HCT116 (cell line): Measurements from ENCODE around the gene GIMAP6. TPM values are rescaled to one million over a fixed set of nuclear protein-coding genes. Genes with fewer than 3 reads are reported as not detected.

Experiments
- ATAC-seq: fragments of 200-7000 bp; cut with Tn5 transposase; 2 replicates; pipeline ENCODE4 v1.9.1; 2020; ENCODE audit warnings: mild to moderate bottlenecking, moderate library complexity
- BruUV-seq: library from RNA; stranded (reverse); fragments of 400-500 nt; replicated peaks from 2 replicates; lab custom pipeline; 2021; lab: Mats Ljungman, UMichigan
- CTCF ChIA-PET: fragments of 300-600 bp; sonication (Branson Sonifier 250); formaldehyde crosslinking; loops from one replicate; lab custom pipeline; 2021; ENCODE audit warnings: antibody characterized with exemption; lab: Charles Lee
- POLR2A ChIA-PET: fragments of 300-600, 350-600 bp; sonication (Branson Sonifier 250); formaldehyde crosslinking; loops from one replicate; lab custom pipeline; 2021; ENCODE audit warnings: antibody characterized with exemption; lab: Charles Lee
- RAD21 ChIA-PET, 2 experiments: fragments of 300-600 bp; sonication (Branson Sonifier 250); formaldehyde crosslinking; loops; one replicate each; lab custom pipeline; 2023; ENCODE audit warnings: low total read pairs in 2 of 2; ENCODE audit not compliant: uncharacterized antibody in 2 of 2, unreplicated experiment in 2 of 2, low non-redundant PET in 1 of 2; lab: Charles Lee
- DNase-seq: peaks from one replicate; pipeline ENCODE4 v3.0.0-alpha.2; 2010; ENCODE audit warnings: low read depth, low spot score
- H2AFZ ChIP-seq: fragments of 200-600 bp; shearing (Covaris generic), sonication (generic); 2 replicates; pipeline ENCODE4 v1.6.1; 2017; ENCODE audit warnings: low read depth, mixed run types, mixed read lengths, antibody characterized with exemption, low read length; ENCODE audit not compliant: poor library complexity, severe bottlenecking
- H3K27ac ChIP-seq: 2 replicates; pipeline ENCODE4 v1.5.1; 2012; ENCODE audit warnings: low read depth, low read length
- H3K27me3 ChIP-seq: fragments of 200-600 bp; sonication (generic); 2 replicates; pipeline ENCODE4 v1.6.1; 2016; ENCODE audit warnings: mixed run types, low read length, mixed read lengths; ENCODE audit not compliant: insufficient read depth
- H3K36me3 ChIP-seq, 2 experiments: fragments of 200-500 bp in 1 of 2; fragments of 200-600 bp in 1 of 2; sonication (Bioruptor generic) in 1 of 2; sonication (generic) in 1 of 2; 2 replicates each; pipeline versions ENCODE4 v1.5.1 to v1.6.1; 2014 to 2016; ENCODE audit warnings: low read length in 2 of 2, inconsistent platforms in 1 of 2, mixed read lengths in 1 of 2, mixed run types in 1 of 2; ENCODE audit not compliant: insufficient read depth in 2 of 2, control insufficient read depth in 1 of 2
- H3K4me1 ChIP-seq, 2 experiments: fragments of 200-600 bp in 1 of 2; sonication (generic) in 1 of 2; 2 replicates each; pipeline versions ENCODE4 v1.5.1 to v1.6.1; 2012 to 2017; ENCODE audit warnings: low read length in 2 of 2, inconsistent platforms in 1 of 2, mild to moderate bottlenecking in 1 of 2, mixed read lengths in 1 of 2, mixed run types in 1 of 2, moderate library complexity in 1 of 2; ENCODE audit not compliant: insufficient read depth in 2 of 2, control insufficient read depth in 1 of 2
- H3K4me2 ChIP-seq: fragments of 200-600 bp; sonication (generic); 2 replicates; pipeline ENCODE4 v1.6.1; 2017; ENCODE audit warnings: mixed run types, low read length, mixed read lengths
- H3K4me3 ChIP-seq, 2 experiments: fragments of 200-600 bp in 1 of 2; sonication (generic) in 1 of 2; replicated peaks in 1 of 2; 2 replicates each; pipeline ENCODE4 v1.5.1; 2011 to 2016; ENCODE audit warnings: low read length in 2 of 2, control low read depth in 1 of 2, low read depth in 1 of 2, mild to moderate bottlenecking in 1 of 2, mixed read lengths in 1 of 2, mixed run types in 1 of 2
- H3K79me2 ChIP-seq: fragments of 200-600 bp; sonication (generic); 2 replicates; pipeline ENCODE4 v1.6.1; 2017; ENCODE audit warnings: mild to moderate bottlenecking, mixed run types, low read length, moderate library complexity, mixed read lengths; ENCODE audit not compliant: insufficient read depth
- H3K9ac ChIP-seq: fragments of 200-600 bp; sonication (generic); 2 replicates; pipeline ENCODE4 v1.6.1; 2016; ENCODE audit warnings: low read length, mixed read lengths
- H3K9me2 ChIP-seq: fragments of 200-600 bp; sonication (generic), shearing (Covaris generic); 2 replicates; pipeline ENCODE4 v1.6.1; 2017; ENCODE audit warnings: mixed run types, mild to moderate bottlenecking, moderate library complexity; ENCODE audit not compliant: insufficient read depth
- H3K9me3 ChIP-seq, 2 experiments: fragments of 200-500 bp in 1 of 2; fragments of 200-600 bp in 1 of 2; sonication (Bioruptor generic) in 1 of 2; sonication (generic) in 1 of 2; 2 replicates each; pipeline ENCODE4 v1.6.1; 2014 to 2017; ENCODE audit warnings: low read length in 2 of 2, mixed read lengths in 2 of 2, inconsistent platforms in 1 of 2, low read depth in 1 of 2, mild to moderate bottlenecking in 1 of 2, mixed run types in 1 of 2, moderate library complexity in 1 of 2; ENCODE audit not compliant: control insufficient read depth in 1 of 2, insufficient read depth in 1 of 2
- H4K20me1 ChIP-seq: fragments of 200-600 bp; sonication (generic), shearing (Covaris generic); 2 replicates; pipeline ENCODE4 v1.6.1; 2017; ENCODE audit warnings: mixed run types, mild to moderate bottlenecking, moderate library complexity; ENCODE audit not compliant: insufficient read depth
- ATF3 ChIP-seq: IDR thresholded peaks from 2 replicates; pipeline ENCODE4 v1.6.1; 2012
- EGR1 ChIP-seq: IDR thresholded peaks from 2 replicates; pipeline ENCODE4 v1.6.1; 2012; ENCODE audit warnings: low read depth
- EZH2phosphoT487 ChIP-seq: fragments of 200-600 bp; IDR thresholded peaks from 2 replicates; pipeline ENCODE4 v1.6.1; 2018; ENCODE audit warnings: antibody characterized with exemption, borderline replicate concordance
- FOSL1 ChIP-seq: IDR thresholded peaks from 2 replicates; pipeline ENCODE4 v1.6.1; 2012; ENCODE audit warnings: low read depth
- POLR2A ChIP-seq: IDR thresholded peaks from 2 replicates; pipeline ENCODE4 v1.7.0; 2011; ENCODE audit warnings: borderline replicate concordance; ENCODE audit not compliant: insufficient read depth, insufficient read length; ENCODE audit errors: extremely low read depth
- REST ChIP-seq: IDR thresholded peaks from 2 replicates; pipeline ENCODE4 v1.6.1; 2012; ENCODE audit warnings: low read depth
- SRF ChIP-seq: IDR thresholded peaks from 2 replicates; pipeline ENCODE4 v1.6.1; 2012; ENCODE audit warnings: low read depth
- ZFX ChIP-seq: fragments of 450-650 bp; IDR thresholded peaks from 2 replicates; pipeline ENCODE4 v1.6.1; 2017
- ZNF274 ChIP-seq: fragments of 200-500 bp; sonication (Bioruptor generic); IDR thresholded peaks from 2 replicates; pipeline ENCODE4 v1.6.1; 2014; ENCODE audit warnings: mild to moderate bottlenecking, low read depth, low read length, inconsistent platforms
- intact Hi-C: fragments of 100-400 bp; cut with micrococcal nuclease; formaldehyde crosslinking; loops from 2 replicates; pipeline ENCODE4 v1.10.0; 2022
- total RNA-seq: library from RNA; stranded (reverse); gene quantifications from one replicate; pipeline ENCODE4 v1.2.1, GENCODE V29; 2021; ENCODE audit not compliant: unreplicated experiment

GIMAP6 gene
- total RNA-seq, 1 experiment from 2014 or later, result 0.12 TPM

GRCh38 chr7:150629347-150629746 is 2.8 kb downstream of the GIMAP6 start:
- ChIA-PET RAD21 (no interaction called here), CTCF (no interaction called here), POLR2A (no interaction called here)
- Histone ChIP-seq H3K9ac (no peak overlapping the region), H3K79me2 (no peaks in the 10 kb centered on the region), H3K27me3 (peaks cover 16% of the 10 kb centered on the region; the same call in 1 of the 2 replicates), H3K9me2 (no peaks in the 10 kb centered on the region), H4K20me1 (no peaks in the 10 kb centered on the region), H3K4me3 (no peak overlapping the region), H3K4me1 (no peaks in the 10 kb centered on the region), H3K4me2 (no peak overlapping the region), H3K36me3 (no peaks in the 10 kb centered on the region), H3K27ac (no peak overlapping the region), H2AFZ (no peak overlapping the region), H3K9me3 (no peaks in the 10 kb centered on the region)
- TF ChIP-seq ZNF274 (no peak), POLR2A (no peak), EGR1 (no peak), SRF (no peak), EZH2phosphoT487 (no peak), ATF3 (no peak), REST (no peak), FOSL1 (no peak), ZFX (no peak)
- intact Hi-C loops, result no loop called here
- DNase-seq (no peak), ATAC-seq (no peak)
- no TSS peak for BruUV-seq
